GM18499 (cell line): ENCODE data around the gene ARHGEF17.
A peak's percentile ranks its signal among the peaks of the same experiment; 100 is the strongest.

Source experiments
- ATAC-seq: cut with Tn5 transposase; IDR thresholded peaks from one replicate; pipeline ENCODE4 v1.9.1; 2021; ENCODE audit warnings: moderate number of reproducible peaks; ENCODE audit not compliant: insufficient read depth, unreplicated experiment

ARHGEF17 gene

GRCh38 chr11:73372375-73372993 is 64.4 kb downstream of the ARHGEF17 start:
- no peak for ATAC-seq

GRCh38 chr11:73374151-73374550 is 66.1 kb downstream of the ARHGEF17 start:
- no peak for ATAC-seq

GRCh38 chr11:73375830-73376159 is 67.7 kb downstream of the ARHGEF17 start:
- ATAC-seq, result no peak

- ATAC-seq, result peak; percentile 39
These were observed 68.2 kb downstream of the ARHGEF17 start, which contains the start of gene RELT for GRCh38 chr11:73376160-73376802. TSS of gene RELT (plus strand) at chr11:73376399. CDS start at chr11:73389137, 12,738 bp downstream.

GRCh38 chr11:73376803-73377629 is 68.9 kb downstream of the ARHGEF17 start:
- ATAC-seq, result no peak

GRCh38 chr11:73379189-73379880 is 71.3 kb downstream of the ARHGEF17 start:
- no peak for ATAC-seq

- no peak for ATAC-seq
These were observed 72.3 kb downstream of the ARHGEF17 start for GRCh38 chr11:73380331-73380730.

GRCh38 chr11:73380897-73381410 is 72.9 kb downstream of the ARHGEF17 start:
- ATAC-seq, result no peak

- ATAC-seq, result no peak
These were observed 73.5 kb downstream of the ARHGEF17 start for GRCh38 chr11:73381589-73381988.

- no peak for ATAC-seq
These were observed 74.1 kb downstream of the ARHGEF17 start for GRCh38 chr11:73382183-73382582.

- ATAC-seq, result no peak
These were observed 74.7 kb downstream of the ARHGEF17 start for GRCh38 chr11:73382747-73383146.

GRCh38 chr11:73383249-73384124 is 75.4 kb downstream of the ARHGEF17 start:
- ATAC-seq, result no peak

- no peak for ATAC-seq
These were observed 76.0 kb downstream of the ARHGEF17 start for GRCh38 chr11:73384125-73384441.

GRCh38 chr11:73384531-73384871 is 76.4 kb downstream of the ARHGEF17 start:
- no peak for ATAC-seq

- ATAC-seq, result no peak
These were observed 77.0 kb downstream of the ARHGEF17 start for GRCh38 chr11:73384872-73385689.

GRCh38 chr11:73386016-73386415 is 77.9 kb downstream of the ARHGEF17 start:
- ATAC-seq, result no peak

GRCh38 chr11:73386546-73386945 is 78.5 kb downstream of the ARHGEF17 start:
- no peak for ATAC-seq

GRCh38 chr11:73387594-73388264 is 79.7 kb downstream of the ARHGEF17 start:
- no peak for ATAC-seq
